NB4 (cell line): Measurements from ENCODE around the gene OR4Q3.
"Not testable (repeated sequence)": the region's sequence is repeated elsewhere in the genome, so short reads cannot be mapped to it uniquely, and the experiment has no call there.

Experiments used
- MAX ChIP-seq: IDR thresholded peaks from 2 replicates; pipeline ENCODE4 v1.6.1; 2011; ENCODE audit warnings: low read depth, low read length
- MYC ChIP-seq: IDR thresholded peaks from 2 replicates; pipeline ENCODE4 v1.6.1; 2011; ENCODE audit warnings: low read depth, low read length
- POLR2A ChIP-seq: IDR thresholded peaks from 2 replicates; pipeline ENCODE4 v1.6.1; 2011; ENCODE audit warnings: mild to moderate bottlenecking; ENCODE audit not compliant: insufficient read length; ENCODE audit errors: extremely low read depth
- TF ChIP-seq, protein P1 (sequence below): IDR thresholded peaks from one replicate; pipeline ENCODE4 v1.5.1; 2012; ENCODE audit warnings: low read depth, low read length

GRCh38 chr14:19772454-19772853 lies 29.1 kb downstream of the OR4Q3 start:
- TF ChIP-seq, protein P1, sequence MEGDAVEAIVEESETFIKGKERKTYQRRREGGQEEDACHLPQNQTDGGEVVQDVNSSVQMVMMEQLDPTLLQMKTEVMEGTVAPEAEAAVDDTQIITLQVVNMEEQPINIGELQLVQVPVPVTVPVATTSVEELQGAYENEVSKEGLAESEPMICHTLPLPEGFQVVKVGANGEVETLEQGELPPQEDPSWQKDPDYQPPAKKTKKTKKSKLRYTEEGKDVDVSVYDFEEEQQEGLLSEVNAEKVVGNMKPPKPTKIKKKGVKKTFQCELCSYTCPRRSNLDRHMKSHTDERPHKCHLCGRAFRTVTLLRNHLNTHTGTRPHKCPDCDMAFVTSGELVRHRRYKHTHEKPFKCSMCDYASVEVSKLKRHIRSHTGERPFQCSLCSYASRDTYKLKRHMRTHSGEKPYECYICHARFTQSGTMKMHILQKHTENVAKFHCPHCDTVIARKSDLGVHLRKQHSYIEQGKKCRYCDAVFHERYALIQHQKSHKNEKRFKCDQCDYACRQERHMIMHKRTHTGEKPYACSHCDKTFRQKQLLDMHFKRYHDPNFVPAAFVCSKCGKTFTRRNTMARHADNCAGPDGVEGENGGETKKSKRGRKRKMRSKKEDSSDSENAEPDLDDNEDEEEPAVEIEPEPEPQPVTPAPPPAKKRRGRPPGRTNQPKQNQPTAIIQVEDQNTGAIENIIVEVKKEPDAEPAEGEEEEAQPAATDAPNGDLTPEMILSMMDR, result not testable (repeated sequence)
- not testable (repeated sequence) for TF ChIP-seq POLR2A, MYC, MAX
